CD4-positive, alpha-beta T cell (primary cell): ENCODE results near the gene ZCWPW1. TPM values are rescaled to one million over a fixed set of nuclear protein-coding genes. Genes with fewer than 3 reads are reported as not detected.
"Not testable (repeated sequence)": the region's sequence is repeated elsewhere in the genome, so short reads cannot be mapped to it uniquely, and the experiment has no call there.

ENCODE experiments used
- ATAC-seq: fragments of 200-7000 bp; cut with Tn5 transposase; one replicate; pipeline ENCODE4 v1.10.0; 2022; ENCODE audit warnings: mild to moderate bottlenecking; ENCODE audit not compliant: poor library complexity
- CTCF ChIA-PET: fragments of 350-600 bp; sonication (Branson Sonifier 250); formaldehyde crosslinking; loops from one replicate; lab custom pipeline; 2021; ENCODE audit warnings: antibody characterized with exemption, inconsistent platforms; lab: Charles Lee
- POLR2A ChIA-PET: fragments of 350-600 bp; sonication (Branson Sonifier 250); formaldehyde crosslinking; loops from one replicate; lab custom pipeline; 2021; ENCODE audit warnings: antibody characterized with exemption, inconsistent platforms; lab: Charles Lee
- DNase-seq, 14 experiments: peaks; one replicate each; pipeline ENCODE4 v3.0.0-alpha.2; 2013 to 2020; ENCODE audit warnings: mixed read lengths in 2 of 14
- H3K27ac ChIP-seq, 2 donors: one replicate each; pipeline versions ENCODE4 v1.5.1 to v1.7.0; 2013; ENCODE audit warnings: low read length in 2 of 2, low read depth in 1 of 2, mild to moderate bottlenecking in 1 of 2
- H3K27me3 ChIP-seq, 2 experiments: 1 replicate in 1 of 2; 2 replicates in 1 of 2; pipeline versions ENCODE4 v1.6.1 to v1.7.0; 2013; ENCODE audit warnings: low read length in 2 of 2, control low read depth in 1 of 2, mild to moderate bottlenecking in 1 of 2, moderate library complexity in 1 of 2; ENCODE audit not compliant: insufficient read depth in 2 of 2, control insufficient read depth in 1 of 2
- H3K36me3 ChIP-seq: one replicate; pipeline ENCODE4 v1.6.1; 2013; ENCODE audit warnings: low read length, control low read depth; ENCODE audit not compliant: insufficient read depth
- H3K4me1 ChIP-seq: one replicate; pipeline ENCODE4 v1.6.1; 2013; ENCODE audit warnings: low read length, control low read depth; ENCODE audit not compliant: insufficient read depth
- H3K4me3 ChIP-seq: one replicate; pipeline ENCODE4 v1.5.1; 2013; ENCODE audit warnings: mild to moderate bottlenecking, low read length, moderate library complexity
- H3K9me3 ChIP-seq, 2 experiments: 1 replicate in 1 of 2; 2 replicates in 1 of 2; pipeline versions ENCODE4 v1.6.1 to v1.7.0; 2013; ENCODE audit warnings: low read length in 2 of 2, mild to moderate bottlenecking in 2 of 2, control low read depth in 1 of 2, moderate library complexity in 1 of 2; ENCODE audit not compliant: control insufficient read depth in 1 of 2, insufficient read depth in 1 of 2
- H3K27ac Mint-ChIP-seq: one replicate; pipeline ENCODE4 v1.8.0; 2020; ENCODE audit warnings: mixed read lengths
- H3K27me3 Mint-ChIP-seq: one replicate; pipeline ENCODE4 v1.8.0; 2021; ENCODE audit warnings: mixed read lengths
- H3K36me3 Mint-ChIP-seq: one replicate; pipeline ENCODE4 v1.8.0; 2021; ENCODE audit warnings: low read depth, mixed read lengths
- H3K4me1 Mint-ChIP-seq: one replicate; pipeline ENCODE4 v1.8.0; 2021; ENCODE audit warnings: low read depth, mixed read lengths
- H3K4me3 Mint-ChIP-seq: one replicate; pipeline ENCODE4 v1.8.0; 2020; ENCODE audit warnings: mild to moderate bottlenecking, mixed read lengths
- H3K9me3 Mint-ChIP-seq: one replicate; pipeline ENCODE4 v1.8.0; 2020; ENCODE audit warnings: mixed read lengths
- CTCF ChIP-seq: fragments of 200-600 bp; IDR thresholded peaks from one replicate; pipeline ENCODE4 v1.8.0; 2022; ENCODE audit warnings: antibody characterized with exemption, mild to moderate bottlenecking
- intact Hi-C, 2 experiments: fragments of 100-400 bp; cut with DNase I in 1 of 2; cut with micrococcal nuclease in 1 of 2; formaldehyde crosslinking; loops; one replicate each; pipeline versions ENCODE4 v1.15.1 to v1.9.0; 2023 to 2025; cut with DNase I, micrococcal nuclease
- total RNA-seq, 174 experiments: library from RNA in 2 of 174; stranded (reverse) in 2 of 174; gene quantifications; one replicate each; pipeline ENCODE4 v1.2.3 and lab custom pipeline; 2021 to 2026

The ZCWPW1 gene
- total RNA-seq, 2 experiments from 2014 or later, result 4.4 to 6.5 TPM

GRCh38 chr7:100457033-100457432 is 28.5 kb upstream of the ZCWPW1 start:
- ChIA-PET CTCF (no interaction called here), POLR2A (no interaction called here)
- Histone ChIP-seq H3K27me3 (no peaks in the 10 kb centered on the region), H3K4me1 (peaks cover 15% of the 10 kb centered on the region), H3K9me3 (no peaks in the 10 kb centered on the region), H3K36me3 (peaks cover 25% of the 10 kb centered on the region), H3K4me3 (no peak overlapping the region), H3K27ac (no peak overlapping the region)
- H3K36me3 Mint-ChIP-seq, result peaks cover 28% of the 10 kb centered on the region
- no peaks in the 10 kb centered on the region for H3K9me3 Mint-ChIP-seq
- H3K4me1 Mint-ChIP-seq, result peaks cover 15% of the 10 kb centered on the region
- ATAC-seq (no peak), DNase-seq (no peak)
- no peak for TF ChIP-seq CTCF
- intact Hi-C loops, result no loop called here
- H3K4me3 Mint-ChIP-seq, result no peak overlapping the region
- no peaks in the 10 kb centered on the region for H3K27me3 Mint-ChIP-seq
- H3K27ac Mint-ChIP-seq, result peak overlapping the region; percentile 39

GRCh38 chr7:100456562-100456961 is 28.1 kb upstream of the ZCWPW1 start:
- Histone ChIP-seq H3K9me3 (no peaks in the 10 kb centered on the region), H3K4me1 (peaks cover 15% of the 10 kb centered on the region), H3K4me3 (no peak overlapping the region), H3K27me3 (no peaks in the 10 kb centered on the region), H3K27ac (no peak overlapping the region), H3K36me3 (peaks cover 22% of the 10 kb centered on the region)
- Mint-ChIP-seq H3K4me3 (no peak overlapping the region), H3K9me3 (no peaks in the 10 kb centered on the region), H3K36me3 (peaks cover 23% of the 10 kb centered on the region), H3K4me1 (peaks cover 15% of the 10 kb centered on the region), H3K27ac (peak overlapping the region; percentile 85), H3K27me3 (no peaks in the 10 kb centered on the region)
- intact Hi-C loops, result no loop called here
- ChIA-PET POLR2A (no interaction called here), CTCF (no interaction called here)
- DNase-seq (no peak), ATAC-seq (no peak)
- no peak for TF ChIP-seq CTCF

GRCh38 chr7:100455206-100455605 is 26.7 kb upstream of the ZCWPW1 start:
- POLR2A ChIA-PET, result interaction anchor here (0.5 to 3.2 kb wide), 7 partner anchors 8 to 131 kb away, joined by 3 to 22 read pairs (median 5); partner anchors contain the start of genes FBXO24, LRCH4, MEPCE and PPP1R35
- H3K9me3 Mint-ChIP-seq, result no peaks in the 10 kb centered on the region
- intact Hi-C loops, result no loop called here

GRCh38 chr7:100453854-100454253 is 25.4 kb upstream of the ZCWPW1 start:
- H3K27ac Mint-ChIP-seq, H3K27ac ChIP-seq, H3K36me3 ChIP-seq, intact Hi-C loops, H3K27me3 Mint-ChIP-seq, ATAC-seq, DNase-seq, H3K4me3 ChIP-seq, H3K4me3 Mint-ChIP-seq, H3K9me3 ChIP-seq, H3K36me3 Mint-ChIP-seq, H3K27me3 ChIP-seq, H3K9me3 Mint-ChIP-seq: not testable (repeated sequence)
- peaks cover 23% of the 10 kb centered on the region for H3K4me1 Mint-ChIP-seq
- H3K4me1 ChIP-seq, result peaks cover 27% of the 10 kb centered on the region
- ChIA-PET POLR2A (interaction anchor here (0.8 to 3.2 kb wide), 4 partner anchors 17 to 132 kb away, joined by 3 to 22 read pairs (median 10); partner anchors contain the start of genes FBXO24, LRCH4, MEPCE and PPP1R35), CTCF (interaction anchor here (0.6 to 1.0 kb wide), 2 partner anchors 46 to 242 kb away, joined by 3 to 4 read pairs; no protein-coding TSS in a partner anchor)

More at GRCh38 chr7:100455206-100455605, 26.7 kb upstream of the ZCWPW1 start:
- H3K27ac ChIP-seq, result no peak overlapping the region
- H3K27ac Mint-ChIP-seq, result peak overlapping the region; percentile 85
- no peak for DNase-seq
- H3K4me3 Mint-ChIP-seq, result peak overlapping the region; percentile 38
- no peaks in the 10 kb centered on the region for H3K27me3 ChIP-seq
- H3K36me3 Mint-ChIP-seq, result peaks cover 12% of the 10 kb centered on the region
- peaks cover 10% of the 10 kb centered on the region for H3K36me3 ChIP-seq
- H3K4me1 ChIP-seq, result peaks cover 23% of the 10 kb centered on the region
- TF ChIP-seq CTCF, result no peak
- ATAC-seq, result no peak
- no peak overlapping the region for H3K4me3 ChIP-seq
- no peaks in the 10 kb centered on the region for H3K9me3 ChIP-seq
- peaks cover 23% of the 10 kb centered on the region for H3K4me1 Mint-ChIP-seq
- H3K27me3 Mint-ChIP-seq, result no peaks in the 10 kb centered on the region
- CTCF ChIA-PET, result interaction anchor here (0.9 kb wide), 1 partner anchor 28 kb away, joined by 3 read pairs; no protein-coding TSS in a partner anchor
